Heart right ventricle (tissue), 16 donors: ENCODE data around the gene MEGF9. TPM values are rescaled to one million over a fixed set of nuclear protein-coding genes. Genes with fewer than 3 reads are reported as not detected.

Source experiments
- ATAC-seq, 8 donors: fragments of 200-7000 bp; cut with Tn5 transposase; one replicate each; pipeline ENCODE4 v1.9.1; 2020; ENCODE audit warnings: mild to moderate bottlenecking in 8 of 8, moderate library complexity in 8 of 8, moderate number of reproducible peaks in 1 of 8
- DNase-seq, 2 donors: peaks; one replicate each; pipeline ENCODE4 v3.0.0-alpha.2; 2020
- H3K27ac ChIP-seq, 10 donors: fragments of 200-600 bp; sonication (generic) in 2 of 10; one replicate each; pipeline versions ENCODE4 v1.5.0 to v1.8.0; 2020 to 2022; ENCODE audit warnings: mild to moderate bottlenecking in 3 of 10
- H3K27me3 ChIP-seq, 7 donors: fragments of 200-600 bp; one replicate each; pipeline ENCODE4 v1.8.0; 2021 to 2022; ENCODE audit warnings: mild to moderate bottlenecking in 2 of 7
- H3K36me3 ChIP-seq, 9 donors: fragments of 200-600 bp; sonication (generic) in 1 of 9; one replicate each; pipeline versions ENCODE4 v1.5.0 to v1.8.0; 2020 to 2022; ENCODE audit warnings: mild to moderate bottlenecking in 2 of 9
- H3K4me1 ChIP-seq, 9 donors: fragments of 200-600 bp; sonication (generic) in 1 of 9; one replicate each; pipeline versions ENCODE4 v1.5.0 to v1.8.0; 2020 to 2022; ENCODE audit warnings: mild to moderate bottlenecking in 4 of 9
- H3K4me3 ChIP-seq, 10 donors: fragments of 200-600 bp; sonication (generic) in 2 of 10; one replicate each; pipeline versions ENCODE4 v1.5.0 to v1.8.0; 2020 to 2022; ENCODE audit warnings: mild to moderate bottlenecking in 7 of 10, moderate library complexity in 2 of 10
- H3K9me3 ChIP-seq, 11 donors: fragments of 200-600 bp in 10 of 11; sonication (generic) in 2 of 11; one replicate each; pipeline versions ENCODE4 v1.5.0 to v1.8.0; 2013 to 2022; ENCODE audit warnings: mild to moderate bottlenecking in 2 of 11, control low read depth in 1 of 11, moderate library complexity in 1 of 11
- CTCF ChIP-seq, 9 donors: fragments of 200-600 bp; sonication (generic) in 2 of 9; IDR thresholded peaks; one replicate each; pipeline versions ENCODE4 v1.5.0 to v1.8.0; 2021 to 2022; ENCODE audit warnings: antibody characterized with exemption in 9 of 9, mild to moderate bottlenecking in 5 of 9, moderate library complexity in 1 of 9
- WGBS, 2 donors: extraction: QIAGEN DNeasy Blood & Tissue Kit; methylation state at CpG; one replicate each; pipeline ENCODE4 v1.1.7; 2013; ENCODE audit warnings: inconsistent platforms in 1 of 2; 5-methylcytosine and 5-hydroxymethylcytosine counted together
- intact Hi-C, 10 donors: fragments of 100-400 bp; cut with DNase I; formaldehyde crosslinking; loops; one replicate each; pipeline versions ENCODE4 v1.11.1 to v1.14.2; 2022
- polyA plus RNA-seq, 2 donors: library from polyadenylated mRNA; stranded (reverse); fragments of 200-250 nt; gene quantifications; one replicate each; pipeline ENCODE4 v1.2.3, GENCODE V29; 2013
- total RNA-seq, 10 donors: library from RNA; stranded (reverse); fragmentation: NEBNext Ultra II Directional in 3 of 10; extraction: Animal tissue kit (Norgen Biotek cat#: 25700) in 3 of 10; gene quantifications; one replicate each; pipeline versions ENCODE4 v1.2.1 to v1.2.4, GENCODE V29; 2021 to 2023
- donor health status: Arrhythmogenic right ventricular cardiomyopathy.
- donor health status: ischemic (EF 13 %, LVEDD 7.1; RV severe dilation, severe dysfunction).
- donor health status: healthy with polysubstance abuse.
- donor health status: DM: no; HTN: yes; CAD: no.
- donor health status: DM: no; HTN: no; CAD: no.
- donor health status: ischemic (EF 25% LVEDD 6.9; RV normal size, moderate dysfunction).
- donor health status: ischemic (EF 25% LVEDD 5.7; RV mildly dilated, moderate dysfunction).
- donor health status: healthy.
- donor health status: DM: yes; HTN: yes; CAD: no.
- donor health status: Ischemic cardiomyopathy.
- donor health status: ischemic (EF 35%, LVEDD 5.7; RV mildly dilated, moderate dysfunction).
- donor health status: nonischemic (EF 11% LVEDD 7.7; RV severe dilation, severe dysfunction).
- donor health status: DM: yes; HTN: yes; CAD: no.
- donor health status: PGD.
- donor health status: ischemic (EF 29% LVEDD 5.4; RV normal size, mild dysfunction).
- donor health status: nonischemic (EF 23%, LVEDD 6.1; RV moderate dilation, normal function).

The MEGF9 gene
- total and polyA plus RNA-seq, 12 donors, result 3.0 to 39.1 (median 8.5) TPM

GRCh38 chr9:120622790-120623189 is 91.5 kb downstream of the MEGF9 start:
- Histone ChIP-seq H3K27ac (no peak overlapping the region), H3K9me3 (no peaks in the 10 kb centered on the region), H3K36me3 (peaks cover 0 to 24% (median 0%) of the 10 kb centered on the region in 9 donors), H3K4me1 (peaks cover 0 to 30% (median 0%) of the 10 kb centered on the region in 9 donors), H3K27me3 (no peaks in the 10 kb centered on the region), H3K4me3 (no peak overlapping the region)
- intact Hi-C loops, result loop anchor here in 2 of 10 donors (5.0 to 10.0 kb wide), 2 partner anchors 90 to 92 kb away; partner anchors contain the start of gene MEGF9 (in 2 of the 2)
- no peak for TF ChIP-seq CTCF (IDR thresholded peaks at IDR 0.05)
- no peak for DNase-seq
- no peak for ATAC-seq

GRCh38 chr9:120621941-120622340 is 92.3 kb downstream of the MEGF9 start:
- 87% methylated on average over 1 of the region's 1 CpG for WGBS, 2 donors
- ATAC-seq (no peak), DNase-seq (no peak)
- no peak overlapping the region for H3K27ac ChIP-seq
- H3K36me3 ChIP-seq, result peaks cover 0 to 25% (median 0%) of the 10 kb centered on the region in 9 donors
- intact Hi-C loops, result loop anchor here in 2 of 10 donors (5.0 to 10.0 kb wide), 2 partner anchors 90 to 93 kb away; partner anchors contain the start of gene MEGF9 (in 2 of the 2)
- no peak for TF ChIP-seq CTCF (IDR thresholded peaks at IDR 0.05)
- H3K9me3 ChIP-seq, result no peaks in the 10 kb centered on the region
- peaks cover 0 to 26% (median 0%) of the 10 kb centered on the region in 9 donors for H3K4me1 ChIP-seq
- no peaks in the 10 kb centered on the region for H3K27me3 ChIP-seq
- no peak overlapping the region for H3K4me3 ChIP-seq

- peaks cover 0 to 9% (median 0%) of the 10 kb centered on the region in 9 donors for H3K4me1 ChIP-seq
- TF ChIP-seq CTCF (IDR thresholded peaks at IDR 0.05), result peak; percentile 64 to 91 (median 88)
- H3K4me3 ChIP-seq, result no peak overlapping the region
- H3K36me3 ChIP-seq, result peaks cover 0 to 34% (median 0%) of the 10 kb centered on the region in 9 donors
- ATAC-seq (peak in 7 of 8 donors; percentile 47 to 84 (median 79)), DNase-seq (peak in 1 of 2 donors; percentile 44)
- WGBS, 2 donors, result 45 to 52% methylated on average over 8 of the region's 8 CpGs
- no peak overlapping the region for H3K27ac ChIP-seq
- intact Hi-C loops, result loop anchor here in 3 of 10 donors (5.0 to 10.0 kb wide), 2 partner anchors 92 to 95 kb away; partner anchors contain the start of gene MEGF9 (in 3 of the 3)
- no peaks in the 10 kb centered on the region for H3K27me3 ChIP-seq
- no peaks in the 10 kb centered on the region for H3K9me3 ChIP-seq
These were observed 94.3 kb downstream of the MEGF9 start for GRCh38 chr9:120619751-120620655.

- Histone ChIP-seq H3K27me3 (no peaks in the 10 kb centered on the region), H3K9me3 (no peaks in the 10 kb centered on the region), H3K27ac (no peak overlapping the region), H3K4me1 (peaks cover 0 to 6% (median 0%) of the 10 kb centered on the region in 9 donors), H3K36me3 (peaks cover 0 to 37% (median 0%) of the 10 kb centered on the region in 9 donors), H3K4me3 (no peak overlapping the region)
- DNase-seq (no peak), ATAC-seq (no peak)
- TF ChIP-seq CTCF (IDR thresholded peaks at IDR 0.05), result no peak
- intact Hi-C loops, result loop anchor here in 1 of 10 donors (10.0 kb wide), 1 partner anchor 98 kb away; the partner anchor contains the start of gene MEGF9
These were observed 97.0 kb downstream of the MEGF9 start for GRCh38 chr9:120616966-120617935.
